Stimulated activated CD4-positive, alpha-beta T cell treated with anti-CD3 and anti-CD28 coated beads, TNF-alpha, amount 100 ng/mL, for 24 hours (primary cell): ENCODE data around the gene NEUROD4.
"Not testable (repeated sequence)": the region's sequence is repeated elsewhere in the genome, so short reads cannot be mapped to it uniquely, and the experiment has no call there.

Source experiments
- DNase-seq, 3 experiments: peaks; one replicate each; pipeline ENCODE4 v3.0.0-alpha.2; 2020; ENCODE audit warnings: low read depth in 3 of 3

The NEUROD4 gene, protein sequence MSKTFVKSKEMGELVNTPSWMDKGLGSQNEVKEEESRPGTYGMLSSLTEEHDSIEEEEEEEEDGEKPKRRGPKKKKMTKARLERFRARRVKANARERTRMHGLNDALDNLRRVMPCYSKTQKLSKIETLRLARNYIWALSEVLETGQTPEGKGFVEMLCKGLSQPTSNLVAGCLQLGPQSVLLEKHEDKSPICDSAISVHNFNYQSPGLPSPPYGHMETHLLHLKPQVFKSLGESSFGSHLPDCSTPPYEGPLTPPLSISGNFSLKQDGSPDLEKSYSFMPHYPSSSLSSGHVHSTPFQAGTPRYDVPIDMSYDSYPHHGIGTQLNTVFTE

GRCh38 chr12:55019784-55020183 lies at the start of gene NEUROD4:
TSS of gene NEUROD4 (plus strand) at chr12:55019974. CDS start at chr12:55026440, 6,466 bp downstream.
- no peak for DNase-seq

GRCh38 chr12:54970741-54971140 lies 49.0 kb upstream of the NEUROD4 start:
- no peak for DNase-seq

DNA sequence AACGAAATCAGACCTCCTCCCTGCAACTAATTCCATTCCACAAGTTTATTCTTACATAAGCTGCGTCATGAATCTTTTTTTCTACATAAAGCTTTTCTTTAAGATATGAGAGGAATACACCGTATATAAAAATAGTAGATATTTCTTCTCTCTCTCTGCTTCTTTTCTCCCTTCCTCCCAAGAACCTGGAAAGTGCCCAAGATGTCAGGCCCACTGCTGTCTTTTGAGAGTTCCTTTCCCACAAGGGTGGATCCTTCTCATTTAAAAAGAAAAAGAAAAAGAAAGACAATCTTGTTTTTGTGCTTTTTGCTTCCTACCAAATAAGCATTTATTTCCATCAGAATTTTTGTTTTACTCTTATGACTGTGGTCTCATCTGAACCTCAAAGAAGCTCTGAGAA lies 46.2 kb upstream of the NEUROD4 start:
- no peak for DNase-seq

GRCh38 chr12:54974279-54974678 lies 45.5 kb upstream of the NEUROD4 start:
- no peak for DNase-seq

GRCh38 chr12:54975272-54975671 lies 44.5 kb upstream of the NEUROD4 start:
- no peak for DNase-seq

DNA sequence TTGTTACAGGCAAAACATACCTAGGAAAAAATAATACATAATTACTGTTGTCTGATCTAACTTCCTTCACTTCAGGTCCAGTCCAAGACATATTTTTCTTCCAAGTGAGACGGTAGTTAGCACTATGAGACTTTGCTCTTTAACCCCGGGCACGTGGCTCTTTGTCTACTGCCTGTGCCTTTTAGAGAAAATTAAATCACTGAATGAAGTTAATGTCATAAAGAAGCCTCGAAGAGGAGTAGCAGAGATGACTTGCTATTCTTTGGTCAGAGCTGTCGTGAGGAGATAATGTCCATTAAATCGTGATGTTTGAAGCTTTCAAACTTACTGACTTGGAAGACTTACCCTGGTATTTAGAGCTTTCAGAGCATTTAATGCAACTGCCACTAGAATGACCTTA lies 43.9 kb upstream of the NEUROD4 start:
- DNase-seq, result no peak

GRCh38 chr12:54977155-54977554 lies 42.6 kb upstream of the NEUROD4 start:
- DNase-seq, result no peak

DNA sequence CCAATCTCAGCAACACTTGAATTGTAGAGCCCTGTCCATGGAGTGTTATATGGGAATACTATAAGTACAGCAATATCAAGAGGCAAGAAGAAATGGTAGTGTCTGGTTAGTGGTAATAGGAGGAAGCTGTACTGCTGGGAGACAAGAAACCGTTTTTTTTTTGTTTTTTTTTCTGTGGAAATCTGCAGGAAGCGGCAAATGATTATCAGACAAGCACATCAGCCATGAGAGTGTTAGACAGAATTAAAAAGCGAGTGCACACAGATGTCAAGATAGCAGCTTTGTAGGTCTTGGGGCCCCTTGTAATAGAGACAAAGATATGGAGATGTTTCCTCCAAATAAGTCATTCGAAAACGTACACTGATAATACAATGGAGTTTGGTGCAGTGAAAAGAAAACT lies 41.9 kb upstream of the NEUROD4 start:
- no peak for DNase-seq

GRCh38 chr12:54980341-54980740 lies 39.4 kb upstream of the NEUROD4 start:
- DNase-seq, result peak in 1 of 3 experiments; percentile 50

- DNase-seq, result peak in 2 of 3 experiments; percentile 28 to 36
Measured at GRCh38 chr12:54981796-54982195, 38.0 kb upstream of the NEUROD4 start.

DNA sequence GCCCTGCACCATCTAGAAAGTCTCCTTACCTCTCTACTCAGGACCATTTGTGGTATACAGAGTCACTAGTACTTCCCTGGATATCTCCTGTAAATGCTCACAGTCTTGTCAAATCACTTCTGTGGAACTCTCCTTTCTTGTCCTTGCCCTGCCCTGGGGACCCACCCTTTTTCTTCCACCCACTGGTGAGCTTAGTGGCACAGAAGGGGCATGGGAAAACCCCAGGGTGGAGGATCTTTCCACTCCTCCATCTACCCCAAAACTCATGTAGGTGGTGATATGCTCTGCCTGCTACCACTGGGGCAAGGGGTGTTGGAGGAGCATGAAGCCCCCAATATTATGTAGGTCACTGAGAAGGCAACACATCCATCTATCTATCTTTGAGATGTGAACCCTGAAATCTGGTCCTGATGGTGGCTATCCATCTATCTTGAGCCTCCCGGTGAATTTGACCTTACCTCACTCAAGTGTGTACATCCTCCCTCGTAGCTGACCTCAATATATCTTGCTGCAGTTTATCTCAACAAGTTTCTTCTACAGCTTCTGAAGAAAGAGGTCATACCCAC lies 36.2 kb upstream of the NEUROD4 start:
- DNase-seq, result peak in 1 of 3 experiments; percentile 44

- peak; percentile 63 to 82 (median 72) for DNase-seq
Measured at GRCh38 chr12:54984658-54985376, 35.0 kb upstream of the NEUROD4 start, which contains the start of gene TESPA1. TSS of gene TESPA1 (minus strand) at chr12:54984762. CDS start at chr12:54974562, 10,200 bp downstream.

- DNase-seq, result not testable (repeated sequence)
Measured at GRCh38 chr12:54986773-54987172, 33.0 kb upstream of the NEUROD4 start.

DNA sequence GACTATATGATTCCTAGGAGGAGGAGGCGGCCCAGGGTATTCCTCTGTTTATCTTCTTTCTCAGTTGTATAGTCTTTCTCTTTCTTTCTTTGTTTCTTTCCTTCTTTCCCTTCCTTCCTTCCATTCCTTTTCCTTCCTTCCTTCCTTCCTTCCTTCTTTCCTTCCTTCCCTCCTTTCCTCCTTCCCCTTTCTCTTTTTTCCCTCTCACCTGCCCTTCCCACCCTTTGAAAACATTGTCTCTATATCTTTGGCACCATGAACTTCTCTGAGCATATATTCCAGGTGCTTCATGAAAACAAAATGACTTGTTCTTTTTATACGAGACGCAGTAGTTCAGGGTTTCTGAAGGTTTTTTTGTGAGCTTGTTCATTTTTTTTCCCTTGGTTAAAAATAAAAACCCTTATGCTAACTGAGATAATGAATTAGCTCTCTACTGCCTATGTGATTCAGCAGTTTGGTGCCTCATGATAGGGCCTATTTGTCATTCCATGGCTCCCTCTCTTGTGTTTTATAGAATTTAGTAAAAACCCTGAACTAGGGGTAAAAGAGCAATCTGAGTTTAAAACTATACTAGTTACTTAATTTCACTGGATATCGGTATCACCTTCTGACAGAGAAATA lies 32.1 kb upstream of the NEUROD4 start:
- DNase-seq, result no peak

DNA sequence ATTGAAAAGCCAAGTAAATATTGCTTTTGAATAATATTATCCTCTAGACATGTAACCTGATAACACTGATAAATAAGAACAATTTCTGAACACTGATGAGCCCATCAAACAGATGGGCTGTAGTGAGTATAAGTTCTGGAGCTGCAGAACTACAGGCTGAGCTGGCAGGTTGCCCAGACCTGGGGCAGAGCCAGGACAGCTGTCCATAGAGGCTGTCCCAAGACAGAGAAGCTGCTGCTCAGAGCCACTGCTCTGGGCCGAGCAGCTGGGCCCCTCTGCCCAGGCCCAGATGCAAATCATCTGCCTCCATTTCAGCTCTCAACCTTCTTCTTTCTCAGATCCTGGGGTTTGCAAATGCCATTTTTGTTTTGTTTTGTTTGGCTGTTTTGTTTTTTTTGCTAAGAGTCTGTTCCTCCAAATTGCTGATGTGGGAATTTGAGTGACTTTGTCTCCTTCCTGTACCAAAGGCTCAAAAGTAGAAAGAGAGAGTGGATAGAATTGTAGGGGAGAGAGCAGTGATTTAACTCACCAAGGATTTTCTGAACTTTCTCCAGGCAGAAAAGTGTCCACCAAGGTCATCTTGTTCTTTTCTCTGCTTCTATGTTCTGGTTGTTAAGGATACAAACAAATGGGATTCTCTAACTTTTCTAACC lies 31.2 kb upstream of the NEUROD4 start:
- DNase-seq, result no peak

- DNase-seq, result no peak
Measured at GRCh38 chr12:54989829-54990228, 29.9 kb upstream of the NEUROD4 start.

DNA sequence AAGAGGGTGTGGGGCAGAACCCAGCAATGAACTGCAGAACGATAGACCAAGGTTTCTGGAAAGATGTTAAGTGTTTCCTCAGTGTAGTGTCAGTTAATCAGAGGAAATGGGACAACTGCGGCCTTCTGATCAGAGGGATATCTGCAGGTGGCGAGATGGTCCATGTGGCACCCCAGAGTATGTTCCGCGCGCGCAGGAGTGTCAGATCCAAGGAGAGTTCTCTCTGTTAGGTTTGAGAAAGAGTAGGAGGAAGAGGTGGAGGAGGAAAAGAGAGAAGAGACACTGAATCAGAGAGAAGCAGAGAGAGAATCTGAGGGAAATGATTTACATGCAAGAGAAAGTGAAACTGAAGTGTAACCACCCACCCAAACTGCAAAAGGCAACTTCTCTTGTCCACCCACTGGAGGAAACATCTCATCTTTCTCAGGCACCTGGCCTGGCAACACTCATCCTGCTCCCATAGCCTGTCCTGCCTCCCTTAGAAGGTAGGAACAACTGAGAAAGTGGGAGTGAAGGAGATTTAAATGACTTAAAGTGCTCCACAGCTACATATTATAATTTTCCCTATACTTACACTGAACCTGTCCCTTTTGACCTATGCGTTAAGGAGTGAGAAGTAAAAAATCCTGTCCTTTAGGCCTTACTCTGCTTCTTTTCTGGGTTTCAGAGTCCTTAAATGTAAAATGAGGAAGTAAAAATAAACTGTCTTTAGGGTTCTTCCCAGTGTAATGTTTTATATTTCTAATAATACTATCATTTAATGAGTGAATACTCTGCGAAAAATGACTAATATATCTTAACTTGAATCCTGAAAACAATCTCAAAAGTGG lies 28.4 kb upstream of the NEUROD4 start:
- DNase-seq, result peak in 1 of 3 experiments; percentile 26

DNA sequence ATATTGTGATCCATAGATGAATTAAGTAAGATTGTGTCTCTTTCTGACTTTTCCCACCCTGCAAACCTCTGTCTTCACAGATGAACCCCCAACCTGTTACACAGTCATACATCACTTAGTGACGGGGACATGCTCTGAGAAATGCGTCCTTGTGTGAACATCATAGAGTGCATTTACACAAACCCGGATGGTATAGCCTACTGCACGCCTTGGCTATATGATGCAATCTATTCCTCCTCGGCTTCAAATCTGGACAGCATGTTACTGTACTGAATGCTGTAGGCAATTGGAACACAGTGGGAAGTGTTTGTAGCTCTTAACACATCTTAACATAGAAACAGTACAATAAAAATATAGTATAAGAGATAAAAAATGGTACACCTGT lies 27.8 kb upstream of the NEUROD4 start:
- DNase-seq, result no peak

DNA sequence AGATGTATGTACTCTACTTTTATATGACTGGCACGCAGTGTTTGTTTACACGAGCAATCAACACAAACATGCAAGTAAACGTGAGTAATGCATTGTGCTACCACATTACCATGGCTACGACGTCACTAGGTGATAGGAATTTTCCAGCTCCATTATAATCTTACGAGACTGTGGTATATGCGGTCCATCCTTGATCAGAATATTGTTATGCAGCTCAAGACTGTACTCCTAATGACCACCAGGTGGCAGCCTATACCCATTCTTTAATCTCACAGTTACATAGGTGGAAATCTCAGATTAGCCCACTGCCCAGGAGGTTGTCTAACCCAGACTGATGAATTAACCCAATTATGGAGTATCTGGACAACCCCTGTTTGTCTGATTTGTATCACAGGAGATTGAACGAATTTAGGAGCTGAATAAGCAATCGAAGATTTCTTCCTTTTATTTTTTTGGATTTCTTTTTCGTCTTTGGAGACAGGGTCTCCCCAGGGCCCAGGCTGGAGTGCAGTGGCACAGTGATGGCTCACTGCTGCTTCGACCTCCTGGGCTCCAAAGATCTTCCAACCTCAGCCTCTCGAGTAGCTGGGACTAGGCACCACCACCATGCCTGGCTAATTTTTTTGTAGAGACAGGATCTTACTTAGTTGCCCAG lies 26.5 kb upstream of the NEUROD4 start:
- DNase-seq, result peak; percentile 22 to 54 (median 28)

GRCh38 chr12:54996205-54996604 lies 23.6 kb upstream of the NEUROD4 start:
- DNase-seq, result no peak
